Hepatocyte (in vitro differentiated cells): ENCODE data around the gene DHRS3.

Experiments
- EZH2 ChIP-seq: fragments of 200-600 bp; sonication (generic); IDR thresholded peaks from 2 replicates; pipeline ENCODE4 v1.6.1; 2016; ENCODE audit warnings: antibody characterized with exemption, mild to moderate bottlenecking, borderline replicate concordance
- TF ChIP-seq, protein P1 (sequence below): fragments of 200-600 bp; sonication (generic); IDR thresholded peaks from 2 replicates; pipeline ENCODE4 v1.5.1; 2016; ENCODE audit warnings: antibody characterized with exemption, mild to moderate bottlenecking; ENCODE audit not compliant: poor library complexity

DNA sequence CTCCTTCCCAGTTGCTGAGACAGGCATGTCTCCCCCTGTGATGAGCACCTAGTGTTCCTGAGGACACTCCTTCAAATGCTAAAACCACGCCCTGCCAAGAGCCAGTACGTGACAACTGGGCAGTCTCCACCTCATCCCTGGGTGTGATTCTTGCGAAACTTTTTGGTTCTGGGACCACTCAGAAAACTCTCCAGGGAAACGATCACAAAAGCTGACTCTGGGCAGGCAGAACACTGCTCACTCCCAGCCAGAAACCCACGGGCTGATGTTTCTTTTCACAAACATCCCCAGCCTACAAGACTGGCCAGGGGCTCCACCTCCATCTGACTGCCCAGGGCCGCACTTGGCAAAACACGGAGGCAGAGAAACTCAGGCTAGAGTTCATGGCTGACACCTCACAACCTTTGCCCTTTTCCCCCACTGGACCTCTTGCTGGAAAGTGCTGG lies 24.4 kb downstream of the DHRS3 start:
- TF ChIP-seq, protein P1, sequence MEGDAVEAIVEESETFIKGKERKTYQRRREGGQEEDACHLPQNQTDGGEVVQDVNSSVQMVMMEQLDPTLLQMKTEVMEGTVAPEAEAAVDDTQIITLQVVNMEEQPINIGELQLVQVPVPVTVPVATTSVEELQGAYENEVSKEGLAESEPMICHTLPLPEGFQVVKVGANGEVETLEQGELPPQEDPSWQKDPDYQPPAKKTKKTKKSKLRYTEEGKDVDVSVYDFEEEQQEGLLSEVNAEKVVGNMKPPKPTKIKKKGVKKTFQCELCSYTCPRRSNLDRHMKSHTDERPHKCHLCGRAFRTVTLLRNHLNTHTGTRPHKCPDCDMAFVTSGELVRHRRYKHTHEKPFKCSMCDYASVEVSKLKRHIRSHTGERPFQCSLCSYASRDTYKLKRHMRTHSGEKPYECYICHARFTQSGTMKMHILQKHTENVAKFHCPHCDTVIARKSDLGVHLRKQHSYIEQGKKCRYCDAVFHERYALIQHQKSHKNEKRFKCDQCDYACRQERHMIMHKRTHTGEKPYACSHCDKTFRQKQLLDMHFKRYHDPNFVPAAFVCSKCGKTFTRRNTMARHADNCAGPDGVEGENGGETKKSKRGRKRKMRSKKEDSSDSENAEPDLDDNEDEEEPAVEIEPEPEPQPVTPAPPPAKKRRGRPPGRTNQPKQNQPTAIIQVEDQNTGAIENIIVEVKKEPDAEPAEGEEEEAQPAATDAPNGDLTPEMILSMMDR = no peak
- no peak for TF ChIP-seq EZH2
